ENCODE data around the gene EXPH5. TPM values are rescaled to one million over a fixed set of nuclear protein-coding genes. Genes with fewer than 3 reads are reported as not detected.

The EXPH5 gene
- total and polyA plus RNA-seq, 9 of the 15 experiments (the other 6 are each of a cell fraction or from before 2014, with no cell fraction given): 1.3 to 8.5 (median 4.8) TPM

DNA sequence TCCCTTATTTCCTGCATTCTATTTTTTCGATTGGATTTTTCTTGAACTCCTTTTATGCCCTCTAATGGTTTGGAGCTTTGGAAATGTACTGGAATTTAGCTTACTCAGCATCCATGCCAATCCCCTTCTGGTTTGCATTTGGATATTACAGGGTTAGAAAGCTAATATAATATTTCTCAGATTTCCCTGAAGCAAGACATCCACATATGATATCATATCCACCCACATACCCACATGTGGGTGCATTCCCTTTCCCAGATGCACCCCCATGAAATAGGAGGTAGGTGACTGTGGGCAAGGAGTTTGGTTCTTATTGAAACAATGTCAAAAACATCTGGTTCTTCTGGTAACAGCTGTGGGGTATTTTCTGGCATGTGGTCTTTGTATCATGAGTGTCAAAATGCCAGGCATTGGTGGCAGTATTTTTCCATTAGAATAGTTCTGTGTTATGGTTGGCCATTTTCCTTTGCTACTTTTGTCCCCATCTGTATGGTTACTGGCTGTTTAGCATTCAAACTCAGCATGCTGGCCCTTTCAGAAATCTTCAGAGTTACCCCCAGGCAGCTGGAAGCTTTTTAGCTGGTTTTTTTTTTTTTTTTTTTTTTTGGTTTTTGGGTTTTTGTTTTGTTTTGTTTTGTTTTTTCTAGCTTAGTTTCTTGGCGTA is 38.6 kb upstream of the EXPH5 start (continued):
- TF ChIP-seq SOX6 (IDR thresholded peaks at IDR 0.05): no peak
- TF ChIP-seq ZNF316 (IDR thresholded peaks at IDR 0.05): peak; percentile 88
- TF ChIP-seq ZNF407 (IDR thresholded peaks at IDR 0.05; ENCODE audit: low read depth): no peak
- no peak for TF ChIP-seq HDAC3 (IDR thresholded peaks at IDR 0.05; ENCODE audit: borderline replicate concordance, partially characterized antibody)
- no peak for TF ChIP-seq ZKSCAN3 (CRISPR knock-in tag; IDR thresholded peaks at IDR 0.05)
- TF ChIP-seq, protein P1, sequence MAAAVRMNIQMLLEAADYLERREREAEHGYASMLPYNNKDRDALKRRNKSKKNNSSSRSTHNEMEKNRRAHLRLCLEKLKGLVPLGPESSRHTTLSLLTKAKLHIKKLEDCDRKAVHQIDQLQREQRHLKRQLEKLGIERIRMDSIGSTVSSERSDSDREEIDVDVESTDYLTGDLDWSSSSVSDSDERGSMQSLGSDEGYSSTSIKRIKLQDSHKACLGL (CRISPR knock-in tag; IDR thresholded peaks at IDR 0.05; ENCODE audit: borderline replicate concordance, poor library complexity, severe bottlenecking): no peak
- no peak for TF ChIP-seq ZNF780A (CRISPR knock-in tag; IDR thresholded peaks at IDR 0.05)
- TF ChIP-seq NKRF (IDR thresholded peaks at IDR 0.05; ENCODE audit: borderline replicate concordance): no peak
- TF ChIP-seq HNRNPL (IDR thresholded peaks at IDR 0.05; ENCODE audit: low read depth, low read length): no peak
- TF ChIP-seq ZNF24 (IDR thresholded peaks at IDR 0.05): no peak
- TF ChIP-seq ZNF280B (CRISPR knock-in tag; IDR thresholded peaks at IDR 0.05): no peak
- no peak for TF ChIP-seq ZNF57 (CRISPR knock-in tag; IDR thresholded peaks at IDR 0.05)
- TF ChIP-seq BRF2 (IDR thresholded peaks at IDR 0.05; ENCODE audit: borderline replicate concordance, insufficient read depth, insufficient read length): no peak
- no peak for TF ChIP-seq TAF15 (IDR thresholded peaks at IDR 0.05; ENCODE audit: low read depth, low read length)
